Large intestine (tissue), 3 donors: ENCODE measurements around the gene PRR15L. TPM values are rescaled to one million over a fixed set of nuclear protein-coding genes. Genes with fewer than 3 reads are reported as not detected.
"Not testable (repeated sequence)": the region's sequence is repeated elsewhere in the genome, so short reads cannot be mapped to it uniquely, and the experiment has no call there.

Experiments
- DNase-seq, 2 donors: peaks; one replicate each; pipeline versions ENCODE4 v3.0.0 to v3.0.0-alpha.2; 2013
- H3K27ac ChIP-seq: one replicate; pipeline ENCODE4 v1.5.1; 2013; ENCODE audit warnings: low read length
- H3K27me3 ChIP-seq: 2 replicates; pipeline ENCODE4 v1.6.1; 2013; ENCODE audit warnings: low read length; ENCODE audit not compliant: control insufficient read depth, insufficient read depth
- H3K36me3 ChIP-seq: 2 replicates; pipeline ENCODE4 v1.6.1; 2013; ENCODE audit warnings: low read length; ENCODE audit not compliant: control insufficient read depth, insufficient read depth
- H3K4me1 ChIP-seq: one replicate; pipeline ENCODE4 v1.6.1; 2013; ENCODE audit warnings: low read length; ENCODE audit not compliant: control insufficient read depth, insufficient read depth
- H3K4me3 ChIP-seq: one replicate; pipeline ENCODE4 v1.5.1; 2013; ENCODE audit warnings: low read length
- H3K9me3 ChIP-seq: one replicate; pipeline ENCODE4 v1.6.1; 2013; ENCODE audit warnings: mild to moderate bottlenecking, low read depth, low read length, moderate library complexity; ENCODE audit not compliant: control insufficient read depth
- WGBS: methylation state at CpG from one replicate; pipeline ENCODE4 v1.1.5; 2013; ENCODE audit warnings: low lambda C conversion rate; ENCODE audit not compliant: insufficient coverage; 5-methylcytosine and 5-hydroxymethylcytosine counted together
- polyA plus RNA-seq: library from polyadenylated mRNA; unstranded; fragments of 120-200 nt; gene quantifications from one replicate; pipeline ENCODE4 v1.2.1, GENCODE V29; 2013

The PRR15L gene
- polyA plus RNA-seq, 1 donor, result 133 TPM

GRCh38 chr17:47919889-47920288, 37.8 kb downstream of the PRR15L start:
- DNase-seq, H3K4me1 ChIP-seq, H3K27ac ChIP-seq, H3K9me3 ChIP-seq, H3K27me3 ChIP-seq, H3K4me3 ChIP-seq: not testable (repeated sequence)
- H3K36me3 ChIP-seq, result peaks cover 45% of the 10 kb centered on the region
- 93% methylated on average over 4 of the region's 14 CpGs for WGBS

DNA sequence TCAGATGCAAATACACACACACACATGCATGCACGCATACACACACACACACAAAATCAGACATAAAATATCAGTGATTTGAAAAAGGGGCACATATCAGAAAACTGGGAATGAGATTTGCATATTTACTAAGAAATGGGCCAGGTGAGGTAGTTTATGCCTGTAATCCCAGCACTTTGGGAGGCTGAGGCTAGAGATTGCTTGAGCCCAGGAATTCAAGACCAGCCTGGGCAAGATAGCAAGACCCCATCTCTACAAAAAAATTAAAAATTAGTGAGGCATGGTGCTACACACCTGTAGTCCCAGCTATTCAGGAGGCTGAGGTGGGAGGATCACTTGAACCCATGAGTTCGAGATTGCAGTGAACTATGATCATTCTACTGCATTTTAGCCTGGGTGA, 38.7 kb downstream of the PRR15L start:
- 100% methylated on average over 1 of the region's 2 CpGs for WGBS
- Histone ChIP-seq H3K9me3 (no peaks in the 10 kb centered on the region), H3K4me3 (no peak overlapping the region), H3K36me3 (peaks cover 40% of the 10 kb centered on the region), H3K4me1 (no peaks in the 10 kb centered on the region), H3K27ac (no peak overlapping the region), H3K27me3 (no peaks in the 10 kb centered on the region)
- DNase-seq, result no peak

DNA sequence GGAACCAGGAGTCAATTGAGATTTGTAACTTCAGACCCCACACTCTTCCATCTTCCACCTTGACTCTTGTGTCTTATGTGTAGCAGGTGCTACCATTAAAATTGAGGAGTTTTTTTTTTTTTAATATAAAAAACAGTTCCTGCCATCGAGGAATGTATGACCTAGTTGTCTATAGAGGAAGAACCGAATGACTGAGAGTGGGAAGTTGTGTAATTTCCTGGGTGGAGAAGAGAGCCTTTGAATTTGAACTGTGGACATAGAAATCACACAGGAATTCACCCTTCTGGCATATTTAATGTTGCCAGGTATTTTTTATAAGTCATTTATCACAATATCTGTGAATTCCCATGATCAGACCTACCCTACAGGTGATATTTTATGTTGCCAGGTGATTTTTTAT, 39.7 kb downstream of the PRR15L start:
- DNase-seq, result no peak
- no CpG with 5 or more reads among the region's 2 CpGs for WGBS
- no peak overlapping the region for H3K4me3 ChIP-seq
- no peak overlapping the region for H3K27ac ChIP-seq
- no peaks in the 10 kb centered on the region for H3K9me3 ChIP-seq
- no peaks in the 10 kb centered on the region for H3K27me3 ChIP-seq
- peaks cover 33% of the 10 kb centered on the region for H3K36me3 ChIP-seq
- H3K4me1 ChIP-seq, result no peaks in the 10 kb centered on the region

DNA sequence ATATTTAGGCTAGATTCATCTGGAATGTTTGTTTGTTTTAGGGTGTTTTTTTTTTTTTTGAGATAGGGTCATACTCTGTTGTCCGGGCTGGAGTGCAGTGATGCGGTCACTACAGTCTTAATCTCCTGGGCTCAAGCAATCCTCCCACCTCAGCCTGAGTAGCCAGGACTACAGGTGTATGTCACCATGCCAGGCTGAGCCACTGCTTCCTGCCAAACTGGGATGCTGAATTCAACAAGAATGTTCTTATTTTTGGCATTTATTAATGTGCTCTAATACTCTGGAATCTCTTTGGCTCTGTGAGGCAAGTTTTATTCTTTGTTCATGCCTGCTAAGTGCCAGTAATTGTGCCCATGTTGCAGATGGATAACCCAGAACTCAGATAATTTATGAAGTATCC, 40.1 kb downstream of the PRR15L start:
- no peak overlapping the region for H3K27ac ChIP-seq
- no CpG with 5 or more reads among the region's 2 CpGs for WGBS
- no peak overlapping the region for H3K4me3 ChIP-seq
- peaks cover 29% of the 10 kb centered on the region for H3K36me3 ChIP-seq
- H3K27me3 ChIP-seq, result no peaks in the 10 kb centered on the region
- DNase-seq, result no peak
- H3K9me3 ChIP-seq, result no peaks in the 10 kb centered on the region
- H3K4me1 ChIP-seq, result no peaks in the 10 kb centered on the region

DNA sequence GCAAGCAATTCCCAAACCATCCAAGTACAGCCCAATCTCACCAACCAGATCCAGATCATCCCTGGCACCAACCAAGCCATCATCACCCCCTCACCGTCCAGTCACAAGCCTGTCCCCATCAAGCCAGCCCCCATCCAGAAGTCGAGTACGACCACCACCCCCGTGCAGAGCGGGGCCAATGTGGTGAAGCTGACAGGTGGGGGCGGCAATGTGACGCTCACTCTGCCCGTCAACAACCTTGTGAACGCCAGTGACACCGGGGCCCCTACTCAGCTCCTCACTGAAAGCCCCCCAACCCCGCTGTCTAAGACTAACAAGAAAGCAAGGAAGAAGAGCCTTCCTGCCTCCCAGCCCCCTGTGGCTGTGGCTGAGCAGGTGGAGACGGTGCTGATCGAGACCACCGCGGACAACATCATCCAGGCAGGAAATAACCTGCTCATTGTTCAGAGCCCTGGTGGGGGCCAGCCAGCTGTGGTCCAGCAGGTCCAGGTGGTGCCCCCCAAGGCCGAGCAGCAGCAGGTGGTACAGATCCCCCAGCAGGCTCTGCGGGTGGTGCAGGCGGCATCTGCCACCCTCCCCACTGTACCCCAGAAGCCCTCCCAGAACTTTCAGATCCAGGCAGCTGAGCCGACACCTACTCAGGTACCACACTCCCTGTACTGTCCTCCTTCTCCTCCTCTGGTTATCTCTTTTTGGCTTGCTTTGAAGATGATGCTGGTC, 41.0 kb downstream of the PRR15L start:
- H3K27ac ChIP-seq, result no peak overlapping the region
- no peak overlapping the region for H3K4me3 ChIP-seq
- no peak for DNase-seq
- H3K9me3 ChIP-seq, result no peaks in the 10 kb centered on the region
- H3K27me3 ChIP-seq, result no peaks in the 10 kb centered on the region
- no CpG with 5 or more reads among the region's 19 CpGs for WGBS
- H3K36me3 ChIP-seq, result peaks cover 29% of the 10 kb centered on the region
- no peaks in the 10 kb centered on the region for H3K4me1 ChIP-seq

GRCh38 chr17:47915776-47916398, 41.8 kb downstream of the PRR15L start:
- no peak for DNase-seq
- no peak overlapping the region for H3K4me3 ChIP-seq
- no peaks in the 10 kb centered on the region for H3K27me3 ChIP-seq
- no peak overlapping the region for H3K27ac ChIP-seq
- no CpG with 5 or more reads among the region's 12 CpGs for WGBS
- peaks cover 30% of the 10 kb centered on the region for H3K36me3 ChIP-seq
- no peaks in the 10 kb centered on the region for H3K4me1 ChIP-seq
- no peaks in the 10 kb centered on the region for H3K9me3 ChIP-seq

- no peaks in the 10 kb centered on the region for H3K27me3 ChIP-seq
- DNase-seq, result no peak
- peaks cover 32% of the 10 kb centered on the region for H3K36me3 ChIP-seq
- WGBS, result no CpG with 5 or more reads among the region's 4 CpGs
- H3K4me3 ChIP-seq, result no peak overlapping the region
- H3K27ac ChIP-seq, result no peak overlapping the region
- H3K9me3 ChIP-seq, result no peaks in the 10 kb centered on the region
- no peaks in the 10 kb centered on the region for H3K4me1 ChIP-seq
Observed at GRCh38 chr17:47914306-47914948, 43.3 kb downstream of the PRR15L start.

DNA sequence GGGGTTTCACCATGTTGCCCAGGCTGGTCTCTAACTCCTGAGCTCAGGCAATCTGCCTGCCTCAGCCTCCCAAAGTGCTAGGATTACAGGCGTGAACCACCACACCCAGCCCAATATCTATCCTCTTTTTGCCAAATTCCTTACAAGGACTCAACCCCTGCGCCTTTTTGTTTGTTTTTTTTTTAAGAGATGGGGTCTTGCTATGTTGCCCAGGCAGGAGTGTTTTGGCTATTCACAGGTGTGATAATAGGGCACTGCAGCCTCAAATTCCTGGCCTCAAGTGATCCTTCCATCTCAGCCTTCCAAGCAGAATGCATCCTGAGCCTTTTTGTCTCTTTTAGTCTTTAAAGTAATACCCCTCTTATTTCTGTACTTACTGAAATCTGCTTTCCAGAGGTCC, 44.6 kb downstream of the PRR15L start:
- no CpG with 5 or more reads among the region's 2 CpGs for WGBS
- DNase-seq, result no peak
- Histone ChIP-seq H3K9me3 (no peaks in the 10 kb centered on the region), H3K36me3 (peaks cover 31% of the 10 kb centered on the region), H3K27me3 (no peaks in the 10 kb centered on the region), H3K27ac (no peak overlapping the region), H3K4me1 (no peaks in the 10 kb centered on the region), H3K4me3 (no peak overlapping the region)

DNA sequence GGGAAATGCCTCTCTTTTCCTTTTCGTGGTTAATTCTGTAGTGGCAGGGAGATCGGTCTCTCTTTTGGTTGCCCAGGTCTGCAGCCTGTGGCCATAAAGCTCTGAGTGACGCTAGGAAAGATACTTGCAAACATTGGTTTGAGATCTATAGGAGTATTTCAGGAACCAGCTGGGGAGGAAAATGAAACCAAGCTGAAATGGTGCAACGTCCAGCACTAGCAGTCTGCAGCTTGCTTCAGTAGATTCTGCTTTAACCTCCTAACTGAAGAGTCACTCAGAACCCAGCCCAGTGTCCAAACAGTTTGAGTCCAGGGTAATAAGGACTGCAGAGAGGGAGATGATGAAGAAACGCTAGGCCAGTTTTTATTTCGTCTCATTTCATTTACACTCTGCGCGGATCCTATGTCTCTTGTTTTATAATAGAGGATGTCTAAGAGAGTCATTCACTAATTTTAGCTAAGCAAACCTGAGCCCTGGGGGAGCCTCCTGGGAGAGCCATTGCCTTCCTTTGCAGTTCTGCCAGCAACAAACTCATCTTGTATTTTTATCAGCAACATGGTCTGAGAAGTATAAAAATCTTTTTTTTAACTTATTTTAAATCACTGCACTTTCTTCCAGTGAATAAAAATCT, 49.6 kb downstream of the PRR15L start:
- H3K27ac ChIP-seq, result no peak overlapping the region
- no peaks in the 10 kb centered on the region for H3K9me3 ChIP-seq
- peaks cover 5% of the 10 kb centered on the region for H3K36me3 ChIP-seq
- H3K27me3 ChIP-seq, result no peaks in the 10 kb centered on the region
- WGBS, result no CpG with 5 or more reads among the region's 8 CpGs
- DNase-seq, result no peak
- no peaks in the 10 kb centered on the region for H3K4me1 ChIP-seq
- H3K4me3 ChIP-seq, result no peak overlapping the region

DNA sequence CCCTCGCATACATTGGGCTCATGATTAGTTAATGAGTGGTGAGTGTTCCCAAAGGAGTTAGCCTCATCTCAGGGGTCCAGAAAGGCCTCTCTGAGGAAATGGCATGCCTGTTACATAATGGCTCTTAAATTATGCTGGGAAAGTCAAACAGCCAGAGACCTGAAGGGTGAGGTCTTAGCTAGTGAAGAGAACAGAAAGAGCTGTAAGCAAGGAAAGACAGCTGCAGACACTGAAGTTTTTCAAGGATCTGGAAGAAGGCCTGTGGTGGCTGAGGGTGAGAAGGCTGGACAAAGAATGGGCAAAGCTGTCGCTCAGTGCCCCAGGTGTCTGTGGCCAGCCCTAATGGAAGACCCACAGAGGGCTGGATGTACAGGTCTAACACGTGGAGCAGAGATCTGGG, 51.2 kb downstream of the PRR15L start:
- Histone ChIP-seq H3K4me3 (no peak overlapping the region), H3K9me3 (no peaks in the 10 kb centered on the region), H3K27me3 (no peaks in the 10 kb centered on the region), H3K27ac (no peak overlapping the region), H3K36me3 (peaks cover 5% of the 10 kb centered on the region), H3K4me1 (no peaks in the 10 kb centered on the region)
- WGBS, result no CpG with 5 or more reads among the region's 3 CpGs
- no peak for DNase-seq
